GM23248 (cell line): Measurements from ENCODE around the gene CCDC186.

ENCODE experiments used
- EZH2 ChIP-seq: fragments of 200-600 bp; sonication (generic); IDR thresholded peaks from 2 replicates; pipeline ENCODE4 v1.6.1; 2018; ENCODE audit warnings: antibody characterized with exemption, mild to moderate bottlenecking; ENCODE audit not compliant: insufficient read depth, poor library complexity, severe bottlenecking
- EZH2phosphoT487 ChIP-seq: fragments of 200-600 bp; sonication (generic); IDR thresholded peaks from 2 replicates; pipeline ENCODE4 v1.6.1; 2018; ENCODE audit warnings: antibody characterized with exemption, moderate library complexity, mild to moderate bottlenecking, low read depth; ENCODE audit not compliant: insufficient read depth

GRCh38 chr10:114118514-114118913, 55.5 kb downstream of the CCDC186 start:
- TF ChIP-seq EZH2: no peak
- TF ChIP-seq EZH2phosphoT487: no peak
